ENCODE measurements around the gene ZIM2. TPM values are rescaled to one million over a fixed set of nuclear protein-coding genes. Genes with fewer than 3 reads are reported as not detected.

ZIM2 gene
- total RNA-seq, 1 donor from 2014 or later = not detected

DNA sequence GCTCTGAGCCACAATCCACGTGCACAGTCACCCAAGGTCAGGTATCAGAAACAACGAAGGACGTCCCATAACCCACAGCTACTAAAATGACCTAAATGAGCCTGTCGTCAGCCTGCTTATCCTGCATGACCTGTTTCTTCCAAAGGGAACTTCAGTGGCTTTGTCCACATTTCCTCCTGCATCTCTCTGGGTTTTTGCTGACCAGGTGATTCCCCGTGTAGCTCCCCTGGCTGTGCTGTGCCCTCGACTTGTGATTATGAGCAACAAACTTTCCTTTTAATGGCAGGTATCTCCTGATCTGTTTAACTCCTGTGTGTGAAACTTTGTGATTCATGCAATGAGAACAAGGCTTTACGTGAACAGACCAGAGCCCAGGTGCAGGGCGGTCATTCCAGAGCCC is 81.0 kb downstream of the ZIM2 start:
- Mint-ChIP-seq H3K36me3 (ENCODE audit: unreplicated experiment) (peaks cover 4% of the 10 kb centered on the region), H3K4me1 (ENCODE audit: low read depth, unreplicated experiment) (no peaks in the 10 kb centered on the region), H3K27me3 (ENCODE audit: unreplicated experiment) (peaks cover 7% of the 10 kb centered on the region), H3K4me3 (ENCODE audit: unreplicated experiment) (no peak overlapping the region), H3K9me3 (ENCODE audit: unreplicated experiment) (peaks cover 4% of the 10 kb centered on the region), H3K27ac (ENCODE audit: unreplicated experiment) (no peak overlapping the region)
- DNase-seq = no peak
- no peak for TF ChIP-seq CTCF (IDR thresholded peaks at IDR 0.05; ENCODE audit: partially characterized antibody, unreplicated experiment)

GRCh38 chr19:56751078-56751489 is 89.4 kb downstream of the ZIM2 start:
- Mint-ChIP-seq H3K9me3 (ENCODE audit: unreplicated experiment) (peaks cover 11% of the 10 kb centered on the region), H3K27me3 (ENCODE audit: unreplicated experiment) (peaks cover 4% of the 10 kb centered on the region), H3K36me3 (ENCODE audit: unreplicated experiment) (peaks cover 5% of the 10 kb centered on the region), H3K4me1 (ENCODE audit: low read depth, unreplicated experiment) (peaks cover 3% of the 10 kb centered on the region), H3K27ac (ENCODE audit: unreplicated experiment) (peak overlapping the region; percentile 53), H3K4me3 (ENCODE audit: unreplicated experiment) (peak overlapping the region; percentile 50)
- peak; percentile 65 for DNase-seq
- no peak for TF ChIP-seq CTCF (IDR thresholded peaks at IDR 0.05; ENCODE audit: partially characterized antibody, unreplicated experiment)

GRCh38 chr19:56750658-56751057 is 89.9 kb downstream of the ZIM2 start:
- H3K9me3 Mint-ChIP-seq (ENCODE audit: unreplicated experiment) = peaks cover 13% of the 10 kb centered on the region
- peaks cover 3% of the 10 kb centered on the region for H3K4me1 Mint-ChIP-seq (ENCODE audit: low read depth, unreplicated experiment)
- H3K27me3 Mint-ChIP-seq (ENCODE audit: unreplicated experiment) = peaks cover 4% of the 10 kb centered on the region

GRCh38 chr19:56748378-56748777 is 92.1 kb downstream of the ZIM2 start:
- Mint-ChIP-seq H3K27me3 (ENCODE audit: unreplicated experiment) (peaks cover 6% of the 10 kb centered on the region), H3K27ac (ENCODE audit: unreplicated experiment) (no peak overlapping the region), H3K36me3 (ENCODE audit: unreplicated experiment) (peaks cover 9% of the 10 kb centered on the region), H3K4me1 (ENCODE audit: low read depth, unreplicated experiment) (peaks cover 3% of the 10 kb centered on the region), H3K9me3 (ENCODE audit: unreplicated experiment) (peaks cover 10% of the 10 kb centered on the region), H3K4me3 (ENCODE audit: unreplicated experiment) (no peak overlapping the region)
- no peak for DNase-seq
- TF ChIP-seq CTCF (IDR thresholded peaks at IDR 0.05; ENCODE audit: partially characterized antibody, unreplicated experiment) = peak; percentile 35

More at GRCh38 chr19:56750658-56751057, 89.9 kb downstream of the ZIM2 start:
- no peak for DNase-seq
- no peak overlapping the region for H3K4me3 Mint-ChIP-seq (ENCODE audit: unreplicated experiment)
- TF ChIP-seq CTCF (IDR thresholded peaks at IDR 0.05; ENCODE audit: partially characterized antibody, unreplicated experiment) = no peak
- H3K27ac Mint-ChIP-seq (ENCODE audit: unreplicated experiment) = no peak overlapping the region
- peaks cover 5% of the 10 kb centered on the region for H3K36me3 Mint-ChIP-seq (ENCODE audit: unreplicated experiment)

GRCh38 chr19:56746367-56746766 is 94.2 kb downstream of the ZIM2 start:
- H3K4me3 Mint-ChIP-seq (ENCODE audit: unreplicated experiment) = no peak overlapping the region
- DNase-seq = no peak
- H3K27me3 Mint-ChIP-seq (ENCODE audit: unreplicated experiment) = peaks cover 6% of the 10 kb centered on the region
- H3K27ac Mint-ChIP-seq (ENCODE audit: unreplicated experiment) = peak overlapping the region; percentile 9
- TF ChIP-seq CTCF (IDR thresholded peaks at IDR 0.05; ENCODE audit: partially characterized antibody, unreplicated experiment) = no peak
- peaks cover 10% of the 10 kb centered on the region for H3K9me3 Mint-ChIP-seq (ENCODE audit: unreplicated experiment)
- H3K4me1 Mint-ChIP-seq (ENCODE audit: low read depth, unreplicated experiment) = peaks cover 3% of the 10 kb centered on the region
- H3K36me3 Mint-ChIP-seq (ENCODE audit: unreplicated experiment) = peaks cover 9% of the 10 kb centered on the region

All from glutamatergic neuron (in vitro differentiated cells).